KBM-7 (cell line): ENCODE measurements around the gene CELSR1.
A peak's percentile ranks its signal among the peaks of the same experiment; 100 is the strongest.

Experiments used
- DNase-seq: peaks from one replicate; pipeline ENCODE4 v3.0.0-alpha.2; 2015
- in situ Hi-C: fragments of 300-500 bp; cut with MboI; formaldehyde crosslinking; loops from 2 replicates; pipeline ENCODE4 v1.14.3; 2020; ENCODE audit warnings: low sequenced_read_pairs, low pct_unique_long_range_greater_than_20kb, mixed read lengths

Gene CELSR1

GRCh38 chr22:46380581-46380980 lies 156.8 kb downstream of the CELSR1 start:
- no peak for DNase-seq
- in situ Hi-C loops, result no loop called here

GRCh38 chr22:46380069-46380468 lies 157.4 kb downstream of the CELSR1 start:
- DNase-seq, result no peak
- in situ Hi-C loops, result no loop called here

- in situ Hi-C loops, result no loop called here
- DNase-seq, result no peak
Observed at GRCh38 chr22:46379066-46379930, 158.1 kb downstream of the CELSR1 start.

DNA sequence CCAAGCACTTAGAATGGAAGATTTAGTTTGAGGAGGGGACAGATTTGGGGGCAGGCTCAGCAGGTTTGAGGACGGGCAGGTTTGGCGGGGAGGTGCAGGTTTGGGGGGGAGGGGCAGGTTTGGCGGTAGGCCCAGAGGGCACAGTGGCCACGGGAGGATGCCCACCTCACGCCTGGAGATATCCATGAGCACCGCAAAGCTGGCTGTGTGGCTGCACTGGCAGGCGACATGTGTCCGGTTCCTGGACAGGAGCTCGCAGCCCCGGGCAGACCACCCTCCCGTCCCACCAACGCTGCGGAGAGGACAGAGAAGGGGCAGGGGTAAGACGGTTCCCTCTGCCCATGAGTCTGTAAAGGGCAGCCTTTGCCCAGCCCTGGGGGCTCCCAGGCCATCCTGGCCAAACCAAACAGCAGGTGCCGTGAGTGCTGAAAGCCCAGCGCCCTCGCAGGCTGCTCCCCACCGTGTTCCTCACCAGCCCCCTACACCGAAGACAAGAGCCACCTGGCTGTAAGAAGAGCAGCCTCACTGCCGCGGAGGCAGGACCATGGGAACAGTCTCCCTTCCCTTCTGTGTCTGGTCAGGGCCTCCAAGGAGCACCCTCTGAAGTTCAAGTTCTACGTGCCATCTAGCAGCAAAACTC lies 158.9 kb downstream of the CELSR1 start:
- in situ Hi-C loops, result no loop called here
- no peak for DNase-seq

DNA sequence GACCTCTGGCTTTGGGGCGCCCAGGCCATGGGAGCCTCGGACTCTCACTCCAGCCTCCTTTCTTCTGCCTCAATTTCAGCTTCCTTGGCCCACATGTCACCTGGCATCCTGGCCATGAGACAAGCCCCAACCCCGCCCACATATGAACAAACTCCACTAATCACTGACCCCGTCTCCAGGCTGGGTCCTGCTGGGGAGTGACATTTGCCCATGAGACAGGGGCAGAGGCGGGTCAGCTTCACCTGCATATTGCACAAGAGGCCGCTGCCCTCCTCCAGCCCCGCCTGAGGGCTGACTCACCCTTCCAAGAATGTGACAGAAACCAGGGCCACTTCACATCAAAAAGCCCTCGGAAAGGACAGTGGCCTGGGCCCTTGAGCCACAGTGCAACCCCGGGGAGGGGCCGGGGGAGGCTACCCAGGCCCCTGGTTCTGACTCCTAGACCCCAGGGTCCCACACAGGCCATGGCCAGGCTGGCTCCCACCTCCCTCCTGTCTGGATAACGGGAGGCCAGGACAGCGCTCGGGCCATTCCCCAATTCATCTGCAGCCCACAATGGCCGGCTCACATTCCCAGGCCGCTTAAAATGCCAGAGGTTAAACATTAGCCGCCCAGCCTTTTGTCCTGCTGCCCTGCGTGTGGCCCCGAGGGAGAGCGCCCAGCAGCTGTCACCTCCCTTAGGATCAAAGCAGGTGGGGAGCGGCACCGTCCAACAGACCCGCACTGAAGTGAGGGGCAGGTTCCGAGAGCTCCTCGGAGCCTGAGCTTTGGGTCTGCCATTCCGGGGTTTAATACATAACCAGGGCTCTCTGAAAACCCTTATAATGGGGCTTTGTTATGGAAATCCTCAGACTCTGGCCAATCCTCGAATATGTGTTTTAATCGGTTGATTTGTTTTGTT lies 159.6 kb downstream of the CELSR1 start:
- no peak for DNase-seq
- in situ Hi-C loops, result no loop called here

- in situ Hi-C loops, result no loop called here
- DNase-seq, result no peak
Observed at GRCh38 chr22:46376908-46377524, 160.4 kb downstream of the CELSR1 start.

DNA sequence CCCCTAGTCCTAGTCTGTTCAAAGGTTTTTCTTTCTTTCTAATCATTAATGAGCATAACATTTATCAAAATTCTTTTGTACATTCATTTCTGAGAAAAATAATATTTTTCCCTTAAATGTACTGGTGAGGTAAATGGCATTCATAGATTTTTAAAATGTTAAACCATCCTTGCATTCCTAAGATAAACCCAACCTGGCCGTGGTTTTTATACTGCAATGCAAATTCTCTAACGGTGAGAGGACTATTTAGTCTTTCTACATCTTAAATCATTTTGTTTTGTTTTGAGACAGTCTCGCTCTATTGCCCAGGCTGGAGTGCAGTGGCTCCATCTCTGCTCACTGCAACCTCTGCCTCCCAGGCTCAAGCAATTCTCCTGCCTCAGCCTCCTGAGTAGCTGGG lies 161.3 kb downstream of the CELSR1 start:
- DNase-seq, result no peak
- in situ Hi-C loops, result no loop called here

DNA sequence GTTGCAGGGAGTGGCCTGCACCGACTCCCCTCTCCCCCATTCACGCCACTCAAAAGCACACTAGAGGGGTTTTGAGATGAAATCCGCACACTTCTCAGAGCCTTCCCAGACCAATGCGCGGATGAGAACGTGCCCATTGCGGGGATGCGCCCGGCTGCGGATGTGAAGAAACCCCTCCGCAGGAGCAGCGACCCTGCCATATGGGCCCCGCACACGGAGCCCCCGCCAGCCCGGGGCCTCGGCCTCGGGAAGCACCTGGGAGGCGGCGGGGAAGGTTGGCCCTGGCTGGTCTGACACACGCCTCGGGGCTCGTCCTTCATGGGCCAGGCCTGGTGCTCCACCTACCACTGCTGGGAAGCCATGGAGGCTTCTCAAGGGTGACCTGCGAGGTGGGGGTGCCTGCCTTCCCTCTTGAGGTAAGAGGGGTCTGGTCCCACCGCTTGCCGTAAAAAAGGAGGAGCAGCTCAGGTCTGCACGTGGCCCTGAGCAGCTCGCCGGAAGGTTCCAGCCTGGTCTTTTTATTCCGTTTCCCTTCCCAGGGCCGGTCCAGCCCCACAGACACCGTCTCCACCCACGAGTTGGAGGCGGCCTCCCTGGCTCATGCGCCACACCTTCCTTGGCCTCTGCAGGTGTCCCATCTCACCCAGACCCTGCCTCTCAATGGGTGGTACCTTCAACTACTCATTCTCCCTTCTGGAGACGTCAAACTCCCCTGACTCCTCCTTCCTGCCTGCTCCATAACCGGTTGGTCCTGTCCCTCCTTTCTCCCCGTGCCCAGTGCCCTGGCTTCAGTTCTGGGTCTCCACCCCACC lies 162.6 kb downstream of the CELSR1 start:
- in situ Hi-C loops, result no loop called here
- DNase-seq, result no peak

GRCh38 chr22:46373921-46374662 lies 163.3 kb downstream of the CELSR1 start:
- DNase-seq, result peak; percentile 89
- in situ Hi-C loops, result no loop called here

DNA sequence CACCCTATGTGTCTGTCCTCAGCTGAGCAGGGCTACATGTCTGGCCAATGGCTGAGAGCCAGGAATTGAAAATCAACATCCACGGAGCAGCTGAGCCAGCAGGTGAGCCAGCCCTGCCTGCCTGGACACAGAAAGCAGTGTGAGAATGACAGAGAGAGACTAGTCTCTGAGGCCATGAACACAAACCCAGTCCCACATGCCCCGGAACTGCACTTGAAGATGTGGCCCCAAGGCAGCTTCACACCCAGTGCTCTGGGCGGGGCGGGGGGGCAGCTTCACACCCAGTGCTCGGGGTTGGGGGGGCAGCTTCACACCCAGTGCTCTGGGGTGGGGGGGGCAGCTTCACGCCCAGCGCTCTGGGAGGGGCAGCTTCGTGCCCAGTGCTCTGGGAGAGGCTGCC lies 164.3 kb downstream of the CELSR1 start:
- DNase-seq, result no peak
- in situ Hi-C loops, result no loop called here

DNA sequence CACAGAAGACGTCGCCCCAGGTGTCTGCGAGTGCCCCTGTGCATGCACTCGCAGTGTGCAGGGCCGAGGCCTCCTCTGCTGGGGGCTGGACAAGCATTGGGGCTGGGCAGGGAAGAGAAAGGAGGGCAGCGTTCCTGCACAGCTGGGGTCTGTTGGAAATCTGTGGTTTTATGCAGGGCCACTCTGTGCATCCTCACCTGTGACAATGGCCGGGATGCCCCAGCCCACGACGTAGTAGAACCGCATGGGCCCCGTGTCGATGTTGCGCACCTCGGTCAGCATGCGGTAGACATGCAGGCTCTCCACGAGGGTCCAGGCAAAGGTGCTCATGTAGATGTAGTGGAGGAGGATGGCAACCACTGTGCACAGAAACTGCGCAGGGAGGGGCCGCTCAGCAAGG lies 164.7 kb downstream of the CELSR1 start:
- DNase-seq, result no peak
- in situ Hi-C loops, result no loop called here

DNA sequence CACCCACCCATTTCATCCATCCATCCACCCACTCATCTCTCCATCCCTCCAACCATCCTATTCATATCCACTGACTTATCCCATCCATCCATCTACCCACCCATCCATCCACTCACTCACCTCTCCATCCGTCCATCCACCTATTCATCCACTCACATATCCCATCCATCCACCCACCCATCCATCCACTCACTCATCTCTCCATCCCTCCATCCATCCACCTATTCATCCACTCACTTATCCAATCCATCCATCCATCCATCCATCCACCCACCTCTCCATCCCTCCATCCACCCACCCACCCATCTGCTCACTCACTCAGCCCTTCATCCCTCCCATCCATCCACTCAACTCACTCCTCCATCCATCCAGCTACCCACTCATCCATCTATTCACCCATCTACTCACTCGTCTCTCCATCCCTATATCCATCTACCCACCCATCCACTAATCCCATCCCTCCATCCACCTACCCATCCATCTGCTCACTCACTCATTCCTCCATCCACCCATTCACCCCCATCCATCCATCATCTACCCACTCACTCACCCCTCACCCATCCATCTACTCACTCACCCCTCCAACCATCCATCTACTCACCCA lies 165.7 kb downstream of the CELSR1 start:
- in situ Hi-C loops, result no loop called here
- no peak for DNase-seq

DNA sequence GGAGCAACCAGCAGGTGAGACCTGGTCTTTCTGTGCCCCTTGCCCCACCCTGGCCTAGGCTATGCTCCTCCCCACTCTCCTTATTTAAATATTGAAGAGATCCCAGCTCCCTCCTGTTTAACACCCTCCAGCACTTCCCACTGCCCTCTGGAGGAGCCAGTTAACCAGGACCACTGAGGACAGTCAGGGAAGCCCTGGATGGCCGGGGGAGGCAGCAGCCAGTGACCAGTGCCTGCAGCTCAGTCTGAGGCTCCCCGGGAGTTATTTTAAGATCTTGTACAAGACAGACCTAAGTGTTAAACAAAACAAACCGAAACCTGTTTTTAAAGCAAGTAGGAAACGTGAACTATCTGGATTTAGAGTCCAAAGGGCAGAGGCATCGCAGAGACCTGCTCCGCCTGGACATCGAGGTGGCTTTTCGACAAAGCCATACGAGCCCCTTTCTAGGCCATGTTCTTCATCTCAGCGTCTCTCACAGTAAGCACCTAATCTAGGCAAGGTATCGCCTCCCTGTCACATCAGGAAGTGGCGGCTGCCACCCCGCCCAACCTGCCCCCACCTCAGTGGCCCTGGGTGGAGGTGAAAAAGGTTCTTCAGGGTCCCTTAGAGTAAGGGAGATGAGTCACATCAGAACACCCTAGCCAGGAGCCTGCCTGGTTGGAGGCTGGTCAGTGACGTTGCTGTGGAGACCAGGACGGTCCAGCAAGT lies 166.7 kb downstream of the CELSR1 start:
- in situ Hi-C loops, result no loop called here
- DNase-seq, result no peak

- in situ Hi-C loops, result no loop called here
Observed at GRCh38 chr22:46369716-46370583, 167.5 kb downstream of the CELSR1 start.

DNA sequence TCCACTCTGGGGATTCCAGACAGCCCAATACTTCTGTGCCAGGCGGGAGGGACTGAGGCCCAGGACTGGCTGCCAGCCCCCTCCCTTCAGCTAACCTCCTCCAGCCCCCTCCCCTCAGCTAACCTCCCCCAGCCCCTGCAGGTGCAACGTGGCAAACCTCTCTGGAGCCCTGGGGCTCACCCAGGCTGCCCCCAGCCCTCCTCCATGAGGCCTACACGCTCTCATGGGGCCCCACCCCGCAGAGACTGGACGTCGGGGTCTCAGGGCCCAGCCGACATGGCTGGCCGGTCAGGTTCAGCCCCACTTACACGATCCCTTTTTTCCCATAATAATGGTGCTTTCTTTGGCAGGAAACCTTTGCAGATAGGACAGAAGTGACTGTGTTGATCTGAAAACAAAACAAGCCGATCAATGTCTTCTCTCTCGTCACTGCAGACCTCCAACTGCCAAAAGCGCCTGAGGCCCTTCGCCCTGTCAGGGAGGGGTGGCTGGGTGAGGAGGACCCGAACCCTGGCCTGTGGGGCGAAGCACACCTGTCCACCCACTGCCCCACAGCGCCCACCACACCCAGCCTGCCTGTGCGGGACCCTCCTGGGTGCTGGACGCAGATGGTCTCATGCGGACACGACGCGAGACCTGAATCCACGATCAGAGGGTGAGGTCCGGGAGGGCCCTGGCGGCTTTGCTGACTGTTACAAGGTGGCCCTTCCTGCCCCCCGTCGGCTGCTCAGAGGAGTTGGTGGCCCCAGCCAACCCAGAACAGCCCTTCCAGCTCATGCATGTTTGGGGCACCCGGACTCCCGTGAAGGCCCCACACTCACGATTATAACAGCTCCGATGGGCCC lies 168.3 kb downstream of the CELSR1 start:
- in situ Hi-C loops, result no loop called here

More at GRCh38 chr22:46369716-46370583, 167.5 kb downstream of the CELSR1 start:
- no peak for DNase-seq

More for the DNA sequence above, 168.3 kb downstream of the CELSR1 start:
- DNase-seq, result no peak
